HG03469 (cell line): ENCODE measurements around the gene CCR3.

Source experiments
- ATAC-seq: cut with Tn5 transposase; IDR thresholded peaks from one replicate; pipeline ENCODE4 v1.9.1; 2021; ENCODE audit warnings: mild to moderate bottlenecking, moderate library complexity, moderate number of reproducible peaks; ENCODE audit not compliant: unreplicated experiment

Gene CCR3

DNA sequence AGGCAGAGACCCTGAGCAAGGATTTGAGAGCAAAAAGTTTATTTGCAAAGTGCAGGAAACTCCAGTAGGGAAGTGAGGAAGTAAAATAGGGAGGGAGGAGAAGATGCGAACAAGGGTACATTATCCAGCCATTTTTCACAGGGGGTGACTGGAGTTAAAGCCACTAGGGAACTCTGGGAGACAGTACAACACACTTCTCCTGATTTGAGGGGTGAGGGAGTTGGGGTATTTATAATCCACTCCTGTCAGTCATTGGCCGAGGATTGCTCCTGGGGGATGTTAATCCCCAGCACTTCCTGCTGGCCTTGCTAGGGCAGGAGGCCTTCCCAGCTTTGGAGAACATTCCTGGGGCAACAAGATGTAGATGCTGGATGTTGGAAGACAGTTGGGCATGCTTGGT, 28.2 kb downstream of the CCR3 start:
- ATAC-seq = no peak

DNA sequence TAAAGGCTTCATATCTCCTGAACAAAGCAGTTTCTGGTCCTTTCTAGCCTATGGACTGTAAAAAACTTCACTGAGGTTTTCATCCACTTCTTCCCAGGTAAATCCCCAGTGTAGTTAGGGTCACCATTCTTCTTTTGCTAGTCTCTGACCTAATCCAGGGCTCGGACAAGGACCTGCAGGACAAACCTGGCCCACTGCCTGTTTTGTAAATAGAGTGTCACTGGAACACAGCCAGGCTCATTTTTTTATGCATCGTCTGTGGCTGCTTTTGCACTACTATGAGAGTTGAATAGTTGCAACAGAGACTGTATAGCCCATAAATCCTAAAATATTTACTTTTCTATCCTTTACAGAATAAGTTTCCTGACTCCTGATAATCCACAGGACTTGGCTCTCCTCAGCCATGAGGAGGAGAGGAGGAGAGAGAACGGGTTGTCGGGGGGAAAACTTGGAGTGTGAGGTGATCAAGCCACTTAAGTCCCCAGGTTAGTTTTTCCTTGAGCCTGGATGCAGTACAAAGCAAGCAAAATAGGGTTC, 29.0 kb downstream of the CCR3 start:
- ATAC-seq = no peak

DNA sequence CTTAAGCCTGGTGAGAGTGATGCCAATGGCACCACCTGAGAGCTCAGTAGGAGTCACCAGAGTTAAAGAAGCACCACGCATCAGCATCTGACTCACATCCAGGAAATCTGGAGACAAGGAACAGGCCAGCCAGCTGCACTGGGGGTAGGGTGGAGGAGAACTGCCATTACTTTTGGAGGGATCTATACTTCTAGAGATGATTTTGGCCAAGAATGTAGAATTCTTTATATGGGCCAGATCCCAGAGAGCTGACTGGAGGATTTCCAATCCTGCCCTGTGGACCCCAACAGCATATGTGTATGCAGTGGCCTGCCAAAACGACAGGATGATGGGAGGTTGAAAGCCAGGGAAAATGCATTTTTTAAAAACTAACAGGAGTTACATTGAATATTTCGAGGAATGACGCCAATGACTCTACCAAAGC, 29.8 kb downstream of the CCR3 start:
- no peak for ATAC-seq

DNA sequence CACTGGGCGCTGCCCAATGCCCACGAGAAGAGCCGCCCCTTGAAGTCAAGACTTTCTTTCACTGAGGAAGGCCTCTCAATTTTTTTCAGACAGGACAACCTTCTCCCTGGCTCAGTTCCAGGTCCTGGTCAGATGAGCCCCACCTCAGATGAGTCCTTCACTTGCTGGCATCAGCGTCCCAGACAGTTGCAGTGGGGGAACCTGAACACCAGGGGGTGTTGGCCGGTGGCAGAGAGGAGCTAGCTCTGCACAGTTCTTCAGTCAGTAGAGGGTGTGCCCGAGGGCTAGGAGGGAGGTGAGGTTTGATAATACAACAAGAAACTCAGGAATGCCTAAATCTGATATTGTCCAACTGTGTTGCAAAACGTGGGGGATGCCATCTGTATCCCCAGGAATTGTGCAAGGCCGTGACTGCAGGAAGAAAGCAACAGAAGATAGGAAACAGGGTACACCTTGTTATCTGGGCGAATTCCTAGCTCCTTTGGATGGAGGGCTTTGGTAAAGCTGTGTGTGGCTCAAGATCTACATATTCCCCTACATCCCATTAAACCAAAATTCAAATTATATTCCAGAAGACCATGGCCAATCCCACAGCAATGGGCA, 34.3 kb downstream of the CCR3 start:
- no peak for ATAC-seq

DNA sequence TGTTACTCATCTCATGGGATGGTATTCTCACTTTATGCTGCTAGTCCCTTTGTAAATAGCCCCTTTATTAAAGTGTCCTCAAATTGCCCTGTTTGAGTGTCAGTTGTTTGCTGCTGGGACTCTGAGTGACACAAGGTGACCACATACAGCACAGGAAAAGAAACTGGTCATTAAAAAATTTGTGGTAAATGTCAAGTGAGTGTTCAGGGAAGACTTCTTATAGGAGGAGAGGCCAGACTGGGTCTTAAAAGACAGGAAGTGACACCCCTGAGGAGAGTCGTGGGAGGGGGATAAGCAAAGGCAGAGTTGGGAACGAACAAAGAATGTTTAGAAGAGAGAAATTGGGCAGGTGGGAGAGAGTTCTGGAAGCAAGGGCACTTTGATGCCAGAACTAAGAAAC, 35.2 kb downstream of the CCR3 start:
- no peak for ATAC-seq

DNA sequence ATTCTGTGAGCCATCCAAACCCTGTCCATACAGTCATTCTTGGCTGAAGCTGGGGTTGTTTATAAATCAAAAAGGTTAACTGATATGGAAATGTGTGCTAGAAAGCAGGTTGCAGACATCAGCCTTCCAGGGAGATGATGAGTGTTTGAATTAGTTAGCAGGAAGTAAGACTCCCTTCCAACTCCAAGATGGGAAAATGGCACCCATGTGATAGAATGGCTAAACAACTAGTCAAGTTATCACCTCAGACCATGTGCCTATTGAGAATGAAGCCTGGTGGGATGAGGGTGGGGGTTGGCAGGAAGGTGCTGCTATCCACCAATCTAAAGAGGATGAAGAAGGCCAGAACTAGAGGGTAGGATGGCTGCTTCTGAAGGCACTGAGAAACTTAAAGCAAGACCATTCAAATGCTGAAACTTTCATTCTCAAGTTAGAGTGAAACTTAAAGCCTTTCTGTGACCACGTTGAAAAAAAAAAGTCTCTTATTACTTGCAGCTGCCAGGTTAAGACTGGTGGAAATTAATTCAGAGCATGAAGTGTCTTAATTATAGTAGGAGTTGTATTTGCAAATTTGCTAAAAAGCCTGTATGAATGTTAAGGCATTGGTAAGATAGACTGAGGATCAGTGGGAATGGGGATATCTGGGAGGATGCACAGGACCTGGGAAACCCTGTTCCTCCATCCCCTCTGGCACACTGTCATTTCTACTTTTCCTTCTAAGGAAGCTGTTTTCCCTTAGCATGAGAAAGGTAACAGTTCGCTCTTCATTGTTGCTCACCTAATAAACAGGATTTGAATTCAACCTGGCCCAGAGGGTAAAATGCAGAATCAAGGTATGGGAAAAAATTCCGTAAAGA, 36.8 kb downstream of the CCR3 start:
- no peak for ATAC-seq

DNA sequence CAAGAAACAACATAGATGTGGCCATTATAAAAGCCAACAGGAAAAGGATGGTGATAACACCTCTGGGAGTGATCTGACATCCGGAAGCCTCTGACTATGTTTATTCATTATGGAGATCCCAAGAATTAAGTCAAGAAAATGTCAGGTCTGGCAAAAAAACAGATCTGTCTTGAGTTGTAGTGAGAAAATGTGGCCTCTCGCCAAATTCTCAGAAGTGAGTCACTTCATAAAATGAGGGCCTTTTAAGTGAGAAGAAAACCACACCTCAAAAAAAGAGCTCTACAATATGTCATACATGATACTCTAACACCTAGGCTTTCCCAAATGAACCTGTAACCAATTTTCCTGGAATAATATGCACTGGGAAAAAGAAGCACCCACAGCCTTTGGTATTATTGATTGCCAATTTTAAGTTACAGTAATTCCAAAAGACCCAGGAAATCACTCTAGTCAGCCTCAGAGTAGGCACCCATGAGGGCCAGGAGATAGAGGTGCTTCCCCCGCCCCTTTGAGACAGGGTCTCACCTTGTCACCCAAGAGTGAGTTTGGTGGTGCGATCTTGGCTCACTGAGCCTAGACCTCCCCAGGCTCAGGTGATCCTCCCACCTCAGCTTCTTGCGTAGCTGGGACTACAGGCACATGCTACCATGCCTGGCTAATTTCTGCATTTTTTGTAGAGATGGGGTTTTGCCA, 38.0 kb downstream of the CCR3 start:
- ATAC-seq = no peak

DNA sequence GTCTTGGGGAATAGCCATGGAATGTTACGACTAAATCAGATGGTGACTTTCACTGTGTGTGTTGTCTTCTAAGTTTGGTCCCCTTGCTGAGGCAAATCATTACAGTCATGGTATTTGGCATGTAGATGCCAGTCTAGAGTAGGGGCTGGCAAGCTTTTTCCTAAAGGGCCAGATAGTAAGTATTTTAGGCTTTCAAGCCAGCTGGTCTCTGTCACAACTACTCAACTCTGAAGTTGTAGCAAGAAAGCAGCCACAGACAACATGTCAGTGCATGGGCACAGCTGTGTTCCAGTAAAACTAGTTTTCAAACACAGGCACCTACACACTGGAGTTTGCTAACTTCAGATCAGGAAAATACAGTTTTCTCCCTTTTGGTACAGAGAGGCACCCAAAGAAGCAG, 39.3 kb downstream of the CCR3 start:
- no peak for ATAC-seq

DNA sequence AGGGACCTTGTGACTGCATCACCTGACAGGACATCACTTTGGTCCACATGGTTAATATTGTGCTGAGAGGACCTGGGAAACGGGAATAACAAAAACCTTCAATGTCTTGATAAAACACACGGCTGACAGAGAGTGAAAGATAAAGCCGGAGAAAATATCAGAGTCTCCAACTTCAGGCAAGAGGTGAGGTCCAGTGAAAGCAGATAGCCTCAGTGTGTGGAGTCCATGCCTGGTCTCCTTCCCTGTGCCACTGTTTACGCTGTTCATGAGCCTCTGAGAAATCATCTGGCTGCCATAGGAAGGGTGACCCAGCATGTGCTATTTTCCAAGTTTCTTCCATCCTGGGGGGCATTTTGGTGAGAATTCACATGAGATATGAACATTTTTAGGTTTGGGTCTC, 39.8 kb downstream of the CCR3 start:
- ATAC-seq = no peak

DNA sequence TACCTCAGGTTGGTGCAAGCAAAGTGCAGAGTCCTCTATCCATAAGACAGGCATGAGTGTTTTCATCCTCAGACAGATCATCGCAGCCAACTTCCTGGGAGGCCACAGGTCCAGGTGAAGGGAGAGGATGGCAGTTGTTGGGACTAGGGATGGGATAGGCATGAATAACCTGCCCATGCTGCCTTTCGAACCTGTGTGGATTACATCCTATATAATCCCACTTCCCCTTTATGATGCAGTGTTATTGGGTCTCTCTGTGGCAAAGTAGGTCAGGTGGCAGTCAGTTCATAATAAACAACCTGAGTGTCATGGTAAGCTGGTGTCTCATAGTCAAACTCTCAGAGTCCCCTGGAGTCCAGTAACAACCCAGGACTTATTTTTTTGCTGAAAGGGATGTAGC, 40.4 kb downstream of the CCR3 start:
- no peak for ATAC-seq

DNA sequence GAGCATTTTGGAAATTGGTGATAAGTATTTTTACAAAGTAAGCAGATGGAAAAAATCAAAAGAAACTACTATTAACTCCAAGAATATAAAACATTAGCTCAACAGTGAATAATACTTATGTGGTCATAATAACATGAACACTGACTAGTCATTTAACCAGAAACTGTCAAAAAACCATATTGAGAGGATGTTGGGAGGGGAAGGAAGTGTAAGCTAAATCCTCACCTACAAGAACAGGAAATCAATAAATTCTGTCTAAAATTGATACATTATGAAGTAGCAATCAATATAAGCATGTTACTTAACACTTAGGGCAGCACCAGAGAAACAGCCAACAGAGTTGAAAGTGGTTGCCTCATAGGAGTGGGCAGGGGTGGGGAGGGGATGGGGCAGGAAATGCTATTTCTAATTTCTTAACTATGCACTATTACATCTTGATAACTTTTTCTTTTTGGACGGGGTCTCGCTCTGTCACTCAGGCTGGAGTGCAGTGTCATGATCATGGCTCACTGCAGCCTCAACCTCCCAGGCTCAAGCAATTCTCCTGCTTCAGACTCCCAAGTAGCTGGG, 41.7 kb downstream of the CCR3 start:
- ATAC-seq = no peak

DNA sequence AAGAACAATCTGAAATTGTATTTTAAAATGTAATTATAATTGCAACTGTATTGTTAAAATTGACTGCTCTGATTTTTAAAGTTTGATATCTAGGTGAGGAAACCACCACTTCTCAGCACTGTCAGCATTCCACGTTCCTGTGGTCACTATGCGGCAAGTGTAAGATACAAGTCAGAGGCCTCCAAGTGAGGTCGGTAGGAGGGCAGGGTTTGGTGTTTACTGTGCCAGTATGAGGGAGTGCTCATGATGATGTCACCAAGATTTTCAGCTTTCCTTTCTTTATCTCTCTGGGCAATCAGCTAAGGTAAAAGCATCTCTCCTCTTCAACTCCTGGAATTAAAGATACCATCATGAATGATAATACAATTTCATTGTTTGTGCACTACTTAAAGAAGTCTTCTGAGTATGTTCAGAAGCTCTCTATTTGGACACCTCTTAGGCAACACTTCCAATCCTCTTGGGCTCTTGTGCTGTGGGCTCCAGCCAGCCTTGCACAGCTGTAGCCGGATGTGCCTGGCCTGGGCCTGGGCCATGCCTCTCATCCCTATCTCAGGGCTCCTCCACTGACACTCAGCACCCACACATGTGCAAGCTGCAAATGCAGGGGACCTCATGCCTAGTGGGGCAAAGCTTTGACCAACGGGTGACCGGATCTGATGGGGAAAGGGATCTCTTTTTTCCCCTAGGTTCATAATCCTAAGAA, 42.9 kb downstream of the CCR3 start:
- no peak for ATAC-seq

DNA sequence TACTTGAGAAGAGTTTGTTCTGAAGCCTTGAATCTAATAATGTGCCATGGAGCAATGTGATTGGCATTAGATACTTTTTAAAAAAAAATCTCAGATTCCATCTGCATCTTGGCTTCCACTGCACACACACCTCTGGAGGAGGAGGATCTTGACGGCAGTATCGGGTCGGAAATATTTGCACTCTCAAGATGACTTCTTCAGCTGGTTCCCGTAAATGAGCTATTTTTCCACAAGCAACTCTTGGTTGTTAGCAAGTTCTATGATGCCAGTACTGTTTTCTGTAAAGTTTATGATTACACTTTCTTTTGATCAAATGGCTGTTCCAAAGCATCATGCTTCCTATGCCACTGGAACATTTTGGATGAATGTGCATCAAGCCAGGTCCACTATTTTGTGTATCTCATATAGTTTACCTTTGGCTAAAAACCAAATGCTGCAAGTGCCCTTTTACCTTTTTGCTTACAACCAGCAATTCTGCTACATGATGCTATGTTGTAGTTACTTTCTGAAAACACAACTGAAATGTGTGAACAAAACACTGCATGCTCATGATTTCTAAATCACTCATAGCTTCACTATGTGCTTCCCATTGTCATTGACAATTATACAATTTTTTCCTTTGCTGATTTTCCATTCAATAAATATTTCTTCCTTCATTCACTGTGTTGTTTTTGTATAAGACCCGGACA, 43.8 kb downstream of the CCR3 start:
- ATAC-seq = no peak

DNA sequence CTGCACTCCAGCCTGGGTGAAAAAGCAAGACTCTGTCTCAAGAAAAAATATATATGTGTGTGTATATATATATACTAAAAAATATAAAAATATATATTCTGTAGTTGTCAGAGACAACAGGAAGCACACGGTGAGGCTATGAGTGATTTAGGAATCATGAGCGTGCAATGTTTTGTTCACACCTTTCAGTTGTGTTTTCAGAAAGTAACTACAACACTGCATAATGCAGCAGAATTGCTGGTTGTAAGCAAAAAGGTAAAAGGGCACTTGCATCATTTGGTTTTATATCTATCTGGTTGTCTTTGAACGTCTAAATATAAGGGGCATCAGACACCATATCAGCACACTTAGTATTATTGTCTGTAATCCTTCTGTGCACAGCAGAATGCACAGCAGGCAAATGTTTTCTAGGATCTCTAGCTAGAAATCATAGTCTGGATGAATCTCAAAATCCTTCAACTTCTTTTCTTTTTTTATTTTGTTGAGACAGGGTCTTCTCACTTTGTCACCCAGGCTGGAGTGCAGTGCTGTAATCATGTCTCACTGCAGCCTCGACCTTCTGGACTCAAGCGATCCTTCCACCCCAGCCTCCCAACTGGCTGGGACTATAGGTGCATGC, 44.8 kb downstream of the CCR3 start:
- ATAC-seq = no peak

DNA sequence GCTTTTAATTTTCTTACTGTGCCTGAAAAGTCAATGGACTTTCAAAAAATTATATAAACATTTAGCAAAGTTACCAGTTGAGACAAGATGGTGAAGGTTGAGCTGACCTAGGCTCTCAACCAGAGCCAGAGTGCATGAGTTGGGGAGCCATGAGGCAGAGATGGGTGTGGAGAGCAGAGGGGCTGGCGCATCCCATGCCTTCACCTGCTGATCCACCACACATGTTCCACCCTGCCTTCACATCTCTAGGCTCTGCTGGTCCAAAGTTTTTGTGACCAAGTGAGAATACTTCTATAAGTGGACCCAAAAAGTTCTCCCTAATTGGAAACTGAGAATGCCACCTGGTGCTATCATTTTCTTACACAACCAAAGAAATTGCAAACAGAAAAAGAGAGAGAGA, 47.3 kb downstream of the CCR3 start:
- ATAC-seq = no peak

DNA sequence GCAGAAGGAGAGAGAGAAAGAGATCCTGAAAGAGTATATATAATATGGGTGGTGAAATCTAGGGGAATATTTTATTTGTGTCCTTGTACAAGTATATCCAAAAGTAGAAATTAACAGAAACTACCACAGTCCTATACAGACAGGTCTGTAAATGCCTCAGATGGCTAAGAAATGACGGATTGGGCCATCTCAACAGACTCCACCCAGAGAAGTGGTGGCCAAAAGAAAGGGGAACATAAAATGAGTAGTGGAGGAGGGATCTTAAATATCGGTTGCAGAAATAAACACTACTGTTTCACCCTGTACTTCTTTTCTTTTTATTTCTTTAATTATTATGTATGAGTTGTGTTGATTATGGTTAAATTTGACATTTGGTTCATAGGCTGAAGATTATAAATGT, 47.7 kb downstream of the CCR3 start:
- no peak for ATAC-seq

DNA sequence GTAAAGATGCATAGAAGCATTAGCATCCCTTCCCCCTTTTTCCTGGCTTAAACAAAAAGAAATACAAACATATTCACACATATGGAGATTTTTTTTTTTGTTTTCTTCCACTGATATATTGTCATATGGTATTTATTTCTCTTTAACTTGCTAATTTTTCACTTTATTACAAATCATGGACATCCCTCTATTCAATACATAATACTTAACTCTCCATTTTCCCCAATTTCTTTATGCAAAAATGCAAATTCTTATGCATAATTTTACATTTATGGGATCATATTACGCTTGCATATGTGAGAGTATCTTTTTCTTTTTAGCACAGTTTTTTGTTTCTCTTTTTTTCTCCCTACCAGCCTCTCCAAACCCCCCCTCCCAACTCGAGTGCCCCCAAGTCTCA, 48.8 kb downstream of the CCR3 start:
- ATAC-seq = no peak

DNA sequence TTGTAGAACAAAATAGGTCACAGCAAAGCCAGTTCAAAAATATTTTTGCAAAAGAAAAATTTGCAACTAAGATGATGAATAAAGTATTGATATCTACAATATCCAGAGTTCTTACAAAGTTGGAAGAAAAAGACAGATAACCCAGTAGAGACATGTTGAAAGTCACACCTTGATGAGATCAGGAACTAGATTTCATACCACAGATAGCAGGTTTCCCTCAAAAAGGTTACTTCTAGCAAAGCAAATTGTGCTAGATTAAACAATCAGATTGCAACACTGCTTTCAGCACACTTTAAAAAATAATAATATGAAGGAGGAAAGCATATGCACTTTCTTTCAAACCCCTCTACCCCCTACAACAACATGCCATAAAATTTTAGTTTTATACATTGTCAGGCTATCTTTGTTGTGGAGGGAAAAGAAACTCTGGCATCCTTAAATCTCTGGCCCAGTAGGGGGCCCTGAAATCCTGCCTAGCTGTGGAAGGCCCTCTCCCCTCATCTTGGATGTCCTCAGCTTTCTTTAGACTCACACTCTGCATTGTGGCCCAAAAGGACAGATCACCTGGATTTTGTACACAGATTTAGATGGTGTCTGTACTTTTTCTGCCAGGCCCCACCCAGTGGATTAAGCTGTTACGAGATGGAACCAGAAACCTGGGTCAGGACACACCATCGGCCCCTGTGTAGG, 50.9 kb downstream of the CCR3 start:
- ATAC-seq = no peak
